Activated CD8-positive, alpha-beta memory T cell treated with anti-CD3 and anti-CD28 coated beads, Interleukin-2, amount 50 U/mL, for 24 hours (primary cell): Measurements from ENCODE around the gene PIAS1.
"Not testable (repeated sequence)": the region's sequence is repeated elsewhere in the genome, so short reads cannot be mapped to it uniquely, and the experiment has no call there.

Source experiments
- DNase-seq: peaks from one replicate; pipeline ENCODE4 v3.0.0-alpha.2; 2020; ENCODE audit errors: extremely low read depth

Gene PIAS1

DNA sequence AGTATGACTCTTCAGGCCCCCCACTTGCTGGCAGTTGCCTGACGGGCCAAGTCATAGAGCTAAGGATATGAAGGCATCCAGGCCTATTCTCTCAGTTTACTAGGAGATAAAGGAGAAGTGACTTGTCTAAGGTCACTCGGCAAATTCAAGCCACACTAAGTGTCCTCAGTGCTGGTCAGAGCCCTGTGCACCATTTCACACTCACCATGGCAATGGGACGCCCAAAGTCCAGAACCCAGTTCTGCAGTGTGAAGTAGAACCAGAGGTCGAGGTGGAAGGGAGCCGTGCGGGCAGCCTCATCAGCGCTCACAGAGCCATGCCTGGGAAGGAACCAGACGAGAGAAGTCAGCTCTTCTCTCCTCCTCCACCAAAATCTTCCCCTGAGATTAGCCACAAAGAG is 164.2 kb downstream of the PIAS1 start:
- DNase-seq: no peak

DNA sequence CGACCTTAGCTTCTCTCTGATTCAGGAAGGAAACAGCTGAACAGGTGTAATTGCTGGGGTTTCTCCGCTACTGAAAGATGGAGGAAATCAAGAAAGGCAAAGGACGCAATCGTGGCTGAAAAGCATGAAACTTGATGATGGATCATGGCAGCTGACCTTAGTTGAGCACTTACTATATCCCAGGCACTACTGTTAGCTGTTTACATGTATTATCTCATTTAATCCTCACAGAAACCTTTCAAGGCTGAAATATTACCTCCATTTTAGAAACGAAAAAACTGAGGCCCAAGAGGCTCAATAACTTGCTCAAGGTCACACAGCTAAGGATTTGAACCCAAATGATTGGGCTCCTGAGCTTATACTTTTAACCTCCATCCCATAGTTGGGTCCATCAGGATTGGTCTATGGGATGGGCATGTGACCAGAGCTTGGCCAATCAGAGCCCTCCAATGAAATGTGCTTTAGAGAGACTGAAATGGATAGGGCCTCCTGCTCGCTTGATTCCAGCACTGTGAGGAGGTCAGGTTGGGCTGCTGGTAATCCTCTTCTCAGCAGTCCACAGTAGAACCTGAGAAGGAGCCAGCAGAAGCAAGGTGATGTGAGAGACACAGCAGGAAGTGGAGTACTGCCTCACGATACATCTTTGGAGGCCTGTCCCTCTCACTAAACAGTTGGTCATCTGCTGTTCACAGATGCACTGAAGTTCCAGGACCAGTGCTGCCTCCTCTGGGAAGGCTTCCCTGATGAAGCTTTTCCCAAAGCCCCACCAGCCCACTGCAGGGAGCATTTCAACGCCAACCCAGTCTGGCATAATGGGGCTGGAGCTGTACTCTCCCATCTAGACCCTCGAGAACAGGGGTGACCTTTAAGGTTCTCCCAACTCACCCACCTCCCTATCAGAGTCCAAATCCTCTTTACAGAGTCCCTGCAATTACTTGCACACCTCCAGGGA is 165.0 kb downstream of the PIAS1 start:
- no peak for DNase-seq

- no peak for DNase-seq
These were observed 166.4 kb downstream of the PIAS1 start for GRCh38 chr15:68220489-68220888.

DNA sequence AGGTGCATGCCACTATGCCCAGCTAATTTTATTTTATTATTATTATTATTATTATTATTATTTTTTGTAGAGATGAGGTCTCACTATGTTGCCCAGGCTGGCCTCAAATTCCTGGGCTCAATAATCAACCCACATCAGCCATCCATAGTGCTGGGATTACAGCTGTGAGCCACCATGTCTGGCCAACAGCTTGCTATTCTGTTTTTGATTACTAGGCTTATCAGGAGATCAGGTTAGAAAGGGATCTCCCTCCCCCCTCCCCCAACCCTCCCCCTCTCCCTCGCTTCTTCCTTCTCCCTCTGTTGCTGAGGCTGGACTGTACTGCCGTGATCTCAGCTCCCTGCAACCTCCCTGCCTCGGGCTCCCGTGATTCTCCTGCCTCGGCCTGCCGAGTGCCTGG is 166.9 kb downstream of the PIAS1 start:
- DNase-seq: no peak

- not testable (repeated sequence) for DNase-seq
These were observed 167.7 kb downstream of the PIAS1 start for GRCh38 chr15:68221530-68222431.

DNA sequence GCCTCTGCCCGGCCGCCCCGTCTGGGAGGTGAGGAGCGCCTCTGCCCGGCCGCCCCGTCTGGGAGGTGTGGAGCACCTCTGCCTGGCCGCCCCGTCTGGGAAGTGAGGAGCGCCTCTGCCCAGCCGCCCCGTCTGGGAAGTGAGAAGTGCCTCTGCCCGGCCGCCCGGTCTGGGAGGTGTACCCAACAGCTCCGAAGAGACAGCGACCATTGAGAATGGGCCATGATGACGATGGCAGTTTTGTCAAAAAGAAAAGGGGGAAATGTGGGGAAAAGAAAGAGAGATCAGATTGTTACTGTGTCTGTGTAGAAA is 168.3 kb downstream of the PIAS1 start:
- not testable (repeated sequence) for DNase-seq

DNA sequence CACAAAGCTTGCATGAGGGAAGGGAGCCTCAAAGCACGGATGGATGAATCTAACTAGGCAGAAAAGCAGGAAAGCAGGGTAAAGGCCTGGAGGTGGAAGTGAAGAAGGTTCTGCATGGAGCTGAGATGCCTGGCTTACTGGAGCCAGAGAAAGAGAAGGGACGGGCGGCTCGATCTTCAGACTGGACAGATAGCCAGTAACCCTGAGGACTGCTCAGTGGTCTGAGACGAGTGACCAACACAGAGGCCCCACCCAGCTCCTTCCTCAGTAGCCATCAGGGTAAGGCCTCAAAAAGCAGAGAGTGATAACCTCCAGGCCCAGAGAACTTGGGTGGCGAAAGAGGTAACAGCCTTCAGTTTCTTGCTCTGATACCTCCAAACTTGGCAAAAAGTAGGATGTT is 169.1 kb downstream of the PIAS1 start:
- no peak for DNase-seq

DNA sequence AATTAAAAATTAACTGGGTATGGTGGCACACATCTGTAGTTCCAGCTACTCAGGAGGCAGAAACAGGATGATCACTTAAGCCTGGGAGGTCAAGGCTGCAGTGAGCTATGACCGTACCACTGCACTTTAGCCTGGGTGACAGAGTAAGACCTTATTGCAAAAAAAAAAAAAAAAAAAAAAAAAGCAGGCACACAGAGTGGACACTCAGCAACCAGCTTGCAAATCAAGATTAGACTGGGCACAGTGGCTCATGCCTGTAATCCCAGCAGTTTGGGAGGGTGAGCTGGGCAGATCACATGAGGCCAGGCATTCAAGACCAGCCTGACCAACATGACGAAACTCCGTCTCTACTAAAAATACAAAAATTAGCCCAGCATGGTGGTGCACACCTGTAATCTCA is 170.0 kb downstream of the PIAS1 start:
- DNase-seq: no peak

DNA sequence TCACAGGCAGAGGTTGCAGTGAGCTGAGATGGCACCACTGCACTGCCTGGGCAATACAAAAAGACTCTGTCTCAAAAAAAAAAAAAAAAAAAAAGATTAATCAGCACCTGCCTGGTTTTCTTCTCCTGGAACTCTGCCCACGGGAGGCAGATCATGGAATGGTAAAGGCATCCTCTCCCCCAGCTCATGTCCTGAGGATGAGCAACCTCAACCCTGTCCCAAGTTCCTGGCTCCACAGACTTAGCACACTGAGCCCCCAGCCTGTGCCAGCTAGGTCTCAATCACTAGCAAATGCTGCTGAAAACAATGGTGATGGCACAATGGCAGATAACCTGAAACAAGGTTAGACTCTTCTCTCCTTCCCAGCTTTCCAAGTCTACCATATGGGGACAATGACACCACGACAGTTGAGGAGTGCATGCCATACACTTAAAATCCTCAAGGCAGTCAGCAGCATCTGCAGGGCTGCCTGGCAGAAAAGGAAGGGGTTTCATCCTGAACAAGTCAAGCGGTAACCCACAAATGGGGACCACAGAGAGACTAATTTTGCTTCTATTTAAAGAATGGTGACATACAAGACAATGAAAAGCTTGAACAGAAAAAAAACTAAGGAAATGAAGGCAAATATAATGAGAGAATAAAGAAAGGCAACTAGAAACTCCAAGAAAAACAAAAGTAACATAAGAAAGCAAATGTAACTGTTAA is 170.6 kb downstream of the PIAS1 start:
- no peak for DNase-seq

GRCh38 chr15:68225442-68225841 is 171.3 kb downstream of the PIAS1 start:
- not testable (repeated sequence) for DNase-seq

DNA sequence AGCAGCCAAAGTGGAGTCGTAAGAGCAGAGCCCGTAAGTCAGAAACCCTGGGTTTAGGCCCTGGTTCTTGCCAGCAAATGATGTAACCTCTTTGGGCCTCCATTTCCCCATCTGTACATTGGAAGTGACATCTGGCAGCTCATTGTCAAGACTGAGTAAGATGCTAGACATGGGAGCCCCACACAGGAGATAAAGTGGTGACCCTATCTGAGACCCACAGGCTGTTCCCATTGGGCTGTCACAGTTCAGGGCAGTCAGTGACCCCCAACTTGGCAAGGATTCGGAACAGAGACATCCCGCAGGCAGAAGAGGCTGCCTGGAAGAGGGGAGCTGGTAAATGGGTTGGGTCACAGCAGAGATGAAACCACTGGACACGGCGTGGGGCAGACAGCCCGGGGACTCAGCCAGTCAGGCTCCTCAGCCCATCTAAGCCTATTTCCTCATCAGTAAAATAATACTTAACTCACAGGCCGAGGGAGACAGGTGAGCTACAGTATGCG is 173.6 kb downstream of the PIAS1 start:
- DNase-seq: no peak

DNA sequence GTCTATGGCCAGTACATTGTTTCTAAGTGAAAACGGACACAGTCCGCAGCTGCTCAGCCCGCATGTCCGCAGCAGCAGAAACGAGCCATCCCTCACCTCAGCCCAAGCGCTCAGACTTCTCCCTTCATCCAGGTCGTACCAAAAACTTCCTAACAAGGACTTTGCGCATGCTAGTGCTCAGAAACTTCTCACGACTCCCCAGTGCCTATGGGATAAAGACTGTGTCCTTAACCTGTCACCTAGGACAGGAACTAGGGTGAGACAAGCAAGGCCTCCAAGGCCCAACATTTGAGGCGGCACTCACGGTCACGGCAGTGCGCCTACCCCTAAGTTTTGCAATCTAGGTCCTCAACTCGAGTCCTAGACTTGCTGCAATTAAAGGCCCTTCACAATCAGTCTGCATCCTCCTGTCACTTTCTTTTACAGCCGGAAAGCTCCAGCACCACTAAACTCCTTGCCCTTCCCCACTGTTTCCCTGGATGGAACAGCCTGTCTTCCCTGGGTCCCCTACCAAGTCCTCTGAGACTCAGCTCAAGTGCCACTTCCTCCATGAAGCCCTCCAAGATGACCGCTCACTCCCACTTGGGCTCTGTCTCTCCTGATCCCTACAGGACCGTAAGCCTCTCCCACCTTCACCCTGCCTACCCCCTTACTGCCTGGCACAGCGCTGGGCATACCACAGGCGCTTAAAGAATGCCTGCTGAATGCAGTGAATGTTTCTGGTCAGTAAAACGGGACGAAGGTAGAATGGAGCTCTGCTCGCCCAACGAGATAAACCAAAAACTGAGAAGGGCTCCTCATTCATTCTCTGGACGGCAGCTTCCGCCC is 174.2 kb downstream of the PIAS1 start:
- DNase-seq: no peak

- DNase-seq: no peak
These were observed 174.9 kb downstream of the PIAS1 start for GRCh38 chr15:68228971-68229385.

GRCh38 chr15:68229386-68230156 is 175.5 kb downstream of the PIAS1 start, which contains the start of gene CLN6:
Gene CLN6 (minus strand): TSS chr15:68229728. CDS start chr15:68229584, 144 bp downstream.
- DNase-seq: no peak

- DNase-seq: no peak
These were observed 176.3 kb downstream of the PIAS1 start for GRCh38 chr15:68230157-68231100.

DNA sequence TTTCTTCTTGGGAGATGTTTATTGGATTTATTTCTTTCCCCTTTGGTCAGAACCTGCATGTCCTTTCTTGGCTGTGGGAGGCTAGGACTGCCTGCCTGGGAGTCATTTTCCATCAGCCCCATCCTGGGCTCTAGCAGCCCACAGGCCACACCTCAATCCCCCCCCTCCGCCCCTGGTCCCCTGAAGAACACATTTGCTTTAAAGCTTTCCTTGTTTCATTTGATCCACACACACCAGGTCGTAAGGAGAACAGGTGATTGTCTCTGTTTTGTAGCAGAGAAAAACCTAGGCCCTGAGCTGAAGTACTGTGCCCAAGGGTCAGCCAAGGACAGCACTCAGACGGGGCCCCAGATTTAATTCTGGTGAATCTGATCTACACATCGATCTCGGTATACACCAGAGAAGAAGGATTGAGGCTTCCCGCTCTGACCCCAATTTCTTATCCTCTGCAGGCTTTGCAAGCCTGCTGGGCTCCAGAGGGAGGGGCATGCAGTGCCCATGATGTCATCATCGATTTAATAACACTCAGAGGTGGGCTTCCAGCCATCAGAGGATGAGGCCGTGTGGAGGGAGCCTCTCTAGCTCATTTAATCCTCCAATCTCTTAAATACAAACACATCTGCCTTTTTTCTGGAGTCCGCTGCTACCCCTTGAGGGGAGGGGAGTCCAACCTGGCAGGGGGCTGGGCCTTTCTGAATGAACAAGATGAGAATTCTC is 177.1 kb downstream of the PIAS1 start:
- DNase-seq: no peak

DNA sequence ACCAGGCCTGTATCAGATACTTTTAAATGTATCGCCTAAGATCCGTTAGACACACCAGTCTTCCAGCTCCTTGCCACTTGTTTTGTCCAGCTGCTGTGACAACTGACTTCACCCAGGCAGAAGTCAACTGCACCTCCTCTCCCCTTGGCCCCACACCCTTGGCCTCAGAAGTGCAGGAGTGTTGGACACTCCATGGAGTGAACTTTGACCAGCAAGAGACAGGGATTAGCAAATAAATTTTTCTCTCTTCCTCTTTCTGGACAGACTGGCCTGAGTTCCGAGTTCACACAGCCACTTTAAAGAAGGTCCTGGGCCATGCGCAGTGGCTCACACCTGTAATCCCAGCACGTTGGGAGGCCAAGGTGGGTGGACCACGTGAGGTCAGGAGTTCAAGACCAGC is 178.3 kb downstream of the PIAS1 start:
- DNase-seq: no peak

DNA sequence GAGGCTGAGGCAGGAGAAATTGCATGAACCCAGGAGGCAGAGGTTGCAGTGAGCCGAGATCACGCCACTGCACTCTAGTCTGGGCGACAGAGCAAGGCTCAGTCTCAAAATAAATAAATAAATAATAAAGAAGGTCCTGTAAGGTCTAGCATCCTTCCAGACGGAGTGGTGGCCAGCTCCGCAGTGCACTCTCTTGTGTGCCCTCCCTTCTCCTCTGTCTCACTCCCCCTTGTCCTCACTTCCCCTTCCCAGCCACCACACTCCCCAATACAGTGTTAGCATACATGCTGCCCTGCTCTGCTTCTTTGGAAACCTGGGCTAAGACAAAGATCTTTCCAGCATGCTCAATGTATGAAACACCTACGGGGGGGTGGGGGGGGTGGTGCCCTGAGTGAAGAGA is 178.8 kb downstream of the PIAS1 start:
- DNase-seq: no peak
